ENCODE data around the gene KRTAP4-11. TPM values are rescaled to one million over a fixed set of nuclear protein-coding genes. Genes with fewer than 3 reads are reported as not detected.

The KRTAP4-11 gene
- total and polyA plus RNA-seq, 10 of the 15 experiments (the other 5 are each of a cell fraction or from before 2014, with no cell fraction given), result not detected

GRCh38 chr17:41069031-41069430 lies 49.1 kb downstream of the KRTAP4-11 start:
- H3K36me3 ChIP-seq (ENCODE audit: control insufficient read depth in 2 of 2, insufficient read depth in 2 of 2, low read length in 1 of 2), result no peaks in the 10 kb centered on the region
- 2% methylated on average over 3 of the region's 3 CpGs for WGBS (ENCODE audit: insufficient coverage, insufficient replicate concordance, low lambda C conversion rate, missing lambda C conversion rate)
- no peaks in the 10 kb centered on the region; a peak in 1 of 4 replicates for H3K27me3 ChIP-seq (replicated peaks in 1 of 2; ENCODE audit: control insufficient read depth in 2 of 2, insufficient read depth in 2 of 2, low read length in 1 of 2)
- no peak overlapping the region for H3K9ac ChIP-seq (ENCODE audit: control insufficient read depth, insufficient read depth, low read length)
- H3K4me2 ChIP-seq (ENCODE audit: control insufficient read depth, insufficient read depth), result no peak overlapping the region
- no peak for TF ChIP-seq ZNF207 (IDR thresholded peaks at IDR 0.05; ENCODE audit: borderline replicate concordance)
- TF ChIP-seq, protein P1, sequence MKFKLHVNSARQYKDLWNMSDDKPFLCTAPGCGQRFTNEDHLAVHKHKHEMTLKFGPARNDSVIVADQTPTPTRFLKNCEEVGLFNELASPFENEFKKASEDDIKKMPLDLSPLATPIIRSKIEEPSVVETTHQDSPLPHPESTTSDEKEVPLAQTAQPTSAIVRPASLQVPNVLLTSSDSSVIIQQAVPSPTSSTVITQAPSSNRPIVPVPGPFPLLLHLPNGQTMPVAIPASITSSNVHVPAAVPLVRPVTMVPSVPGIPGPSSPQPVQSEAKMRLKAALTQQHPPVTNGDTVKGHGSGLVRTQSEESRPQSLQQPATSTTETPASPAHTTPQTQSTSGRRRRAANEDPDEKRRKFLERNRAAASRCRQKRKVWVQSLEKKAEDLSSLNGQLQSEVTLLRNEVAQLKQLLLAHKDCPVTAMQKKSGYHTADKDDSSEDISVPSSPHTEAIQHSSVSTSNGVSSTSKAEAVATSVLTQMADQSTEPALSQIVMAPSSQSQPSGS (IDR thresholded peaks at IDR 0.05; ENCODE audit: low read length), result no peak
- TF ChIP-seq SP1 (IDR thresholded peaks at IDR 0.05; ENCODE audit: low read depth, low read length), result no peak
- no peak for TF ChIP-seq IRF4 (IDR thresholded peaks at IDR 0.05; ENCODE audit: low read depth, low read length)
- no peak for TF ChIP-seq NBN (IDR thresholded peaks at IDR 0.05)
- TF ChIP-seq RB1 (IDR thresholded peaks at IDR 0.05; ENCODE audit: borderline replicate concordance), result no peak
- no peak for TF ChIP-seq MXI1 (IDR thresholded peaks at IDR 0.05; ENCODE audit: low read depth, low read length)
- TF ChIP-seq NFYA (IDR thresholded peaks at IDR 0.05; ENCODE audit: borderline replicate concordance, low read depth, low read length), result no peak
- TF ChIP-seq TBL1XR1 (IDR thresholded peaks at IDR 0.05; ENCODE audit: low read depth, low read length), result no peak
- TF ChIP-seq, protein P2, sequence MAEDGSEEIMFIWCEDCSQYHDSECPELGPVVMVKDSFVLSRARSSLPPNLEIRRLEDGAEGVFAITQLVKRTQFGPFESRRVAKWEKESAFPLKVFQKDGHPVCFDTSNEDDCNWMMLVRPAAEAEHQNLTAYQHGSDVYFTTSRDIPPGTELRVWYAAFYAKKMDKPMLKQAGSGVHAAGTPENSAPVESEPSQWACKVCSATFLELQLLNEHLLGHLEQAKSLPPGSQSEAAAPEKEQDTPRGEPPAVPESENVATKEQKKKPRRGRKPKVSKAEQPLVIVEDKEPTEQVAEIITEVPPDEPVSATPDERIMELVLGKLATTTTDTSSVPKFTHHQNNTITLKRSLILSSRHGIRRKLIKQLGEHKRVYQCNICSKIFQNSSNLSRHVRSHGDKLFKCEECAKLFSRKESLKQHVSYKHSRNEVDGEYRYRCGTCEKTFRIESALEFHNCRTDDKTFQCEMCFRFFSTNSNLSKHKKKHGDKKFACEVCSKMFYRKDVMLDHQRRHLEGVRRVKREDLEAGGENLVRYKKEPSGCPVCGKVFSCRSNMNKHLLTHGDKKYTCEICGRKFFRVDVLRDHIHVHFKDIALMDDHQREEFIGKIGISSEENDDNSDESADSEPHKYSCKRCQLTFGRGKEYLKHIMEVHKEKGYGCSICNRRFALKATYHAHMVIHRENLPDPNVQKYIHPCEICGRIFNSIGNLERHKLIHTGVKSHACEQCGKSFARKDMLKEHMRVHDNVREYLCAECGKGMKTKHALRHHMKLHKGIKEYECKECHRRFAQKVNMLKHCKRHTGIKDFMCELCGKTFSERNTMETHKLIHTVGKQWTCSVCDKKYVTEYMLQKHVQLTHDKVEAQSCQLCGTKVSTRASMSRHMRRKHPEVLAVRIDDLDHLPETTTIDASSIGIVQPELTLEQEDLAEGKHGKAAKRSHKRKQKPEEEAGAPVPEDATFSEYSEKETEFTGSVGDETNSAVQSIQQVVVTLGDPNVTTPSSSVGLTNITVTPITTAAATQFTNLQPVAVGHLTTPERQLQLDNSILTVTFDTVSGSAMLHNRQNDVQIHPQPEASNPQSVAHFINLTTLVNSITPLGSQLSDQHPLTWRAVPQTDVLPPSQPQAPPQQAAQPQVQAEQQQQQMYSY (CRISPR knock-in tag; IDR thresholded peaks at IDR 0.05), result no peak
- POLR2A ChIA-PET, result no interaction called here
- CTCF ChIA-PET, result no interaction called here
- no peak for FAIRE-seq
- in situ Hi-C loops (cut with MboI) (no loop called here), intact Hi-C loops (cut with micrococcal nuclease; ENCODE audit: unreplicated experiment) (no loop called here)
- SMC1A ChIA-PET (ENCODE audit: uncharacterized antibody, unreplicated experiment), result no interaction called here
- RAD21 ChIA-PET (ENCODE audit: unreplicated experiment), result no interaction called here
- H3K4me1 ChIP-seq (ENCODE audit: control insufficient read depth, insufficient read depth, low read length), result no peaks in the 10 kb centered on the region
- no peak for DNase-seq (ENCODE audit: low read depth, low spot score)
- BruUV-seq (replicated peaks), result no TSS peak
- ATAC-seq, result no peak
- H3K79me2 ChIP-seq (ENCODE audit: control insufficient read depth, insufficient read depth, low read length), result no peaks in the 10 kb centered on the region
- no peak overlapping the region for H3K4me3 ChIP-seq
- H3K9me3 ChIP-seq (replicated peaks; ENCODE audit: control insufficient read depth, insufficient read depth, low read length), result no peaks in the 10 kb centered on the region
- H3K27ac ChIP-seq (ENCODE audit: control insufficient read depth, insufficient read depth), result no peak overlapping the region
- no peaks in the 10 kb centered on the region for H4K20me1 ChIP-seq (ENCODE audit: control insufficient read depth, insufficient read depth)
- H2AFZ ChIP-seq (ENCODE audit: control insufficient read depth, low read depth, low read length), result no peak overlapping the region
